Lung (tissue), 12 donors: ENCODE measurements around the gene EGFL6. TPM values are rescaled to one million over a fixed set of nuclear protein-coding genes. Genes with fewer than 3 reads are reported as not detected.
"Not testable (repeated sequence)": the region's sequence is repeated elsewhere in the genome, so short reads cannot be mapped to it uniquely, and the experiment has no call there.

ENCODE experiments used
- ATAC-seq: fragments of 200-7000 bp; cut with Tn5 transposase; one replicate; pipeline ENCODE4 v1.9.1; 2020; ENCODE audit warnings: moderate number of reproducible peaks; ENCODE audit not compliant: insufficient read depth, low FRiP score
- DNase-seq, 3 donors: peaks; one replicate each; pipeline ENCODE4 v3.0.0-alpha.2; 2013 to 2017
- H3K27ac ChIP-seq, 2 donors: one replicate each; pipeline ENCODE4 v1.5.1; 2013; ENCODE audit warnings: mild to moderate bottlenecking in 2 of 2, moderate library complexity in 2 of 2, control low read depth in 1 of 2, inconsistent platforms in 1 of 2, low read depth in 1 of 2, low read length in 1 of 2
- H3K27me3 ChIP-seq, 3 donors: one replicate each; pipeline ENCODE4 v1.5.1; 2013; ENCODE audit warnings: low read length in 2 of 3; ENCODE audit not compliant: control insufficient read depth in 3 of 3, insufficient read depth in 3 of 3
- H3K36me3 ChIP-seq, 4 donors: one replicate each; pipeline ENCODE4 v1.5.1; 2013; ENCODE audit warnings: low read length in 4 of 4, mild to moderate bottlenecking in 1 of 4, moderate library complexity in 1 of 4; ENCODE audit not compliant: control insufficient read depth in 4 of 4, insufficient read depth in 4 of 4
- H3K4me1 ChIP-seq, 5 donors: one replicate each; pipeline ENCODE4 v1.5.1; 2013; ENCODE audit warnings: low read length in 5 of 5, mild to moderate bottlenecking in 2 of 5, moderate library complexity in 1 of 5; ENCODE audit not compliant: control insufficient read depth in 5 of 5, insufficient read depth in 5 of 5
- H3K4me3 ChIP-seq: one replicate; pipeline ENCODE4 v1.5.1; 2013; ENCODE audit warnings: mild to moderate bottlenecking, control low read depth, moderate library complexity
- H3K9ac ChIP-seq, 2 donors: one replicate each; pipeline ENCODE4 v1.5.1; 2013; ENCODE audit warnings: low read length in 2 of 2, control low read depth in 1 of 2; ENCODE audit not compliant: insufficient read depth in 1 of 2
- H3K9me3 ChIP-seq, 4 donors: one replicate each; pipeline ENCODE4 v1.5.1; 2013; ENCODE audit warnings: low read length in 3 of 4, mild to moderate bottlenecking in 1 of 4, moderate library complexity in 1 of 4; ENCODE audit not compliant: control insufficient read depth in 4 of 4, insufficient read depth in 3 of 4
- CTCF ChIP-seq: IDR thresholded peaks from 2 replicates; pipeline ENCODE4 v1.5.1; 2012; ENCODE audit warnings: mild to moderate bottlenecking; ENCODE audit errors: control extremely low read depth, extremely low read depth
- WGBS, 2 donors: extraction: QIAGEN DNeasy Blood & Tissue Kit; methylation state at CpG; one replicate each; pipeline ENCODE4 v1.1.7; 2013; 5-methylcytosine and 5-hydroxymethylcytosine counted together
- polyA plus RNA-seq, 2 donors: library from polyadenylated mRNA; stranded (reverse); fragments of 200-250 nt; gene quantifications; one replicate each; pipeline ENCODE4 v1.2.1, GENCODE V29; 2013
- total RNA-seq, 2 donors: library from RNA; depleted of rRNA in 1 of 2; stranded (reverse); fragments of >200 nt in 1 of 2; gene quantifications; one replicate each; pipeline ENCODE4 v1.2.1, GENCODE V29; 2014 to 2021
- donor health status: control.
- donor health status: control.
- donor health status: Bipolar disorder and iron deficiency.
- donor health status: healthy.
- donor health status: DM: yes; HTN: yes; CAD: no.

The EGFL6 gene
- total and polyA plus RNA-seq, 4 donors: 5.4 to 58.7 (median 14.3) TPM

GRCh38 chrX:13669246-13669737 is 99.9 kb downstream of the EGFL6 start:
- no peak overlapping the region for H3K9ac ChIP-seq

GRCh38 chrX:13669755-13670154 is 100.4 kb downstream of the EGFL6 start:
- H3K9ac ChIP-seq, H3K4me1 ChIP-seq, H3K36me3 ChIP-seq, DNase-seq, H3K9me3 ChIP-seq, ATAC-seq, H3K4me3 ChIP-seq: not testable (repeated sequence)
- WGBS, 2 donors: 94 to 97% methylated on average over 8 of the region's 8 CpGs
- H3K27ac ChIP-seq: peak overlapping the region in 1 of 2 donors; percentile 45
- H3K27me3 ChIP-seq: peaks cover 2 to 24% (median 12%) of the 10 kb centered on the region in 3 donors

More at GRCh38 chrX:13669246-13669737, 99.9 kb downstream of the EGFL6 start:
- no peak for TF ChIP-seq CTCF
- peaks cover 0 to 4% (median 0%) of the 10 kb centered on the region in 4 donors for H3K36me3 ChIP-seq
- WGBS, 2 donors: 22 to 35% methylated on average over 9 of the region's 9 CpGs
- DNase-seq: peak; percentile 53 to 83 (median 57)
- no peak overlapping the region for H3K4me3 ChIP-seq
- peaks cover 2 to 27% (median 17%) of the 10 kb centered on the region in 3 donors for H3K27me3 ChIP-seq
- H3K4me1 ChIP-seq: peaks cover 0 to 5% (median 0%) of the 10 kb centered on the region in 5 donors
- peaks cover 0 to 1% (median 0%) of the 10 kb centered on the region in 4 donors for H3K9me3 ChIP-seq
- peak; percentile 34 for ATAC-seq
- H3K27ac ChIP-seq: peak overlapping the region in 1 of 2 donors; percentile 45

DNA sequence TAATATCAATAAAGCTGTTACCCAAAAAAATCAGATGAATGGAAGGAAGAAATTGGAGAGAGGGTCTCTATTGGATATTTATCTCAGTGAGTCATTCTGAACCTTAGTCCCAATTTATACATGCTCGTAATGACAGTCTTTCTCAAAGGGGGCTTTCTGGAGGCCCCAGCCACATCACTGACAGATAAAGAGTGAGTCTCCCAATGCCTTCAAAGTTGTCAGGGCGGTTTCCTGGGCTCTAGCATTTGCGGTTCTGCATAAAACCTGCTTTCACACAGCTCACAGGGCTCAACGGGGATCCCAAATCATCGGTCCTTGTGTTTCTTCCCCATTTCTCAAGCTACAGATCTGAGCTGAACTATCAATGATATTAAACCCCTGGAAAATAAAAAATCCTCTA is 100.8 kb downstream of the EGFL6 start:
- 81 to 94% methylated on average over 5 of the region's 5 CpGs for WGBS, 2 donors
- peaks cover 0 to 1% (median 0%) of the 10 kb centered on the region in 4 donors for H3K9me3 ChIP-seq
- no peaks in the 10 kb centered on the region for H3K4me1 ChIP-seq
- ATAC-seq (no peak), DNase-seq (no peak)
- no peak for TF ChIP-seq CTCF
- H3K4me3 ChIP-seq: no peak overlapping the region
- no peak overlapping the region for H3K27ac ChIP-seq
- H3K27me3 ChIP-seq: peaks cover 2 to 24% (median 9%) of the 10 kb centered on the region in 3 donors
- H3K36me3 ChIP-seq: peaks cover 0 to 4% (median 0%) of the 10 kb centered on the region in 4 donors
- H3K9ac ChIP-seq: no peak overlapping the region

DNA sequence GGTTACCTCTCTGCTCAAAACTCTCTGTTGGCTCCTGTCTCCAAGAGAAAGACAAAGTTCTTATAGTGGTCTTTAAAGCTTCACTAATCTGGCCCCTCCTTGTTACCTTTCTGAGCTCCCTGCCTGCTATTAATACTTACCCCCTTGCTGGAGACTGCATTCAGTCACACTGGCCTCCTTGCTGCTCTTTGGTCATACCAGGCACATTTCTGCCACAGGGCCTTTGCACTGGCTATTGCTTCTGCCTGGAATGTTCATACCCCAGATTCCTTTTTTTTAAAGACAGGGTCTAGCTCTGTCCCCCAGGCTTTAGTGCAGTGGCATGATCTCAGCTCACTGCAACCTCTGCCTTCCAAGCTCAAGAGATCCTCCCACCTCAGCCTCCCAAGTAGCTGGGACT is 103.6 kb downstream of the EGFL6 start:
- H3K4me1 ChIP-seq: no peaks in the 10 kb centered on the region
- peaks cover 0 to 29% (median 5%) of the 10 kb centered on the region in 3 donors for H3K27me3 ChIP-seq
- no peak overlapping the region for H3K9ac ChIP-seq
- peaks cover 0 to 1% (median 0%) of the 10 kb centered on the region in 4 donors for H3K9me3 ChIP-seq
- no peak for ATAC-seq
- no peak overlapping the region for H3K27ac ChIP-seq
- TF ChIP-seq CTCF: no peak
- no peak for DNase-seq
- H3K4me3 ChIP-seq: no peak overlapping the region
- peaks cover 0 to 4% (median 0%) of the 10 kb centered on the region in 4 donors for H3K36me3 ChIP-seq
